Measurements from ENCODE around the gene PLN. TPM values are rescaled to one million over a fixed set of nuclear protein-coding genes. Genes with fewer than 3 reads are reported as not detected.

PLN gene
- total RNA-seq, 4 donors from 2014 or later, result 11.0 to 13.6 (median 12.2) TPM

DNA sequence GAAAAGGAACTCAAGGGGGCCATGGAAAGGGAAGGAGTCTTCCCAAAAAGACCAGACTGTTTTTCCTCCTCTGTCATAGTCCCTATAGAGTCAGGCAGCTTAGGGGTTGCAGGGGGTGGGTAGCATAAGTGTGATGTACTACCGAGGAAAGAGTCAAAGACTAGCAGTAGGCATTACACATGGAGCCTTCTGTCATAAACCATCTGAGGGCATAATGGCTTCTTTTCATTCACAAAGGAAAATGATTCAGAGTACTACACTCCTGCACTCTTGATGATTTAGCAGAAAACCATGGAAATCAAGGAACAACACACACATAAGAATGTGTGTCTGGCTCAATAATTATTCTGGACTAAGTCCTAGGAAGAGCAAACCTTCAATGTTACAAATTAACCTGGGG, 14.9 kb downstream of the PLN start:
- H3K27me3 ChIP-seq, result no peaks in the 10 kb centered on the region
- no peaks in the 10 kb centered on the region for H3K9me3 ChIP-seq
- TF ChIP-seq, protein P1, sequence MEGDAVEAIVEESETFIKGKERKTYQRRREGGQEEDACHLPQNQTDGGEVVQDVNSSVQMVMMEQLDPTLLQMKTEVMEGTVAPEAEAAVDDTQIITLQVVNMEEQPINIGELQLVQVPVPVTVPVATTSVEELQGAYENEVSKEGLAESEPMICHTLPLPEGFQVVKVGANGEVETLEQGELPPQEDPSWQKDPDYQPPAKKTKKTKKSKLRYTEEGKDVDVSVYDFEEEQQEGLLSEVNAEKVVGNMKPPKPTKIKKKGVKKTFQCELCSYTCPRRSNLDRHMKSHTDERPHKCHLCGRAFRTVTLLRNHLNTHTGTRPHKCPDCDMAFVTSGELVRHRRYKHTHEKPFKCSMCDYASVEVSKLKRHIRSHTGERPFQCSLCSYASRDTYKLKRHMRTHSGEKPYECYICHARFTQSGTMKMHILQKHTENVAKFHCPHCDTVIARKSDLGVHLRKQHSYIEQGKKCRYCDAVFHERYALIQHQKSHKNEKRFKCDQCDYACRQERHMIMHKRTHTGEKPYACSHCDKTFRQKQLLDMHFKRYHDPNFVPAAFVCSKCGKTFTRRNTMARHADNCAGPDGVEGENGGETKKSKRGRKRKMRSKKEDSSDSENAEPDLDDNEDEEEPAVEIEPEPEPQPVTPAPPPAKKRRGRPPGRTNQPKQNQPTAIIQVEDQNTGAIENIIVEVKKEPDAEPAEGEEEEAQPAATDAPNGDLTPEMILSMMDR (IDR thresholded peaks at IDR 0.05), result no peak
- TF ChIP-seq EP300 (IDR thresholded peaks at IDR 0.05), result no peak
- no peak for TF ChIP-seq POLR2A (IDR thresholded peaks at IDR 0.05)
- 39 to 42% methylated on average over 1 of the region's 1 CpG for WGBS, 2 donors
- peaks cover 0 to 7% (median 0%) of the 10 kb centered on the region in 3 donors for H3K36me3 ChIP-seq
- no peak overlapping the region for H3K4me3 ChIP-seq
- DNase-seq (ENCODE audit: low spot score in 2 of 2), result no peak
- H3K27ac ChIP-seq, result peak overlapping the region in 1 of 4 donors; percentile 32
- peaks cover 0 to 59% (median 20%) of the 10 kb centered on the region in 4 donors for H3K4me1 ChIP-seq

DNA sequence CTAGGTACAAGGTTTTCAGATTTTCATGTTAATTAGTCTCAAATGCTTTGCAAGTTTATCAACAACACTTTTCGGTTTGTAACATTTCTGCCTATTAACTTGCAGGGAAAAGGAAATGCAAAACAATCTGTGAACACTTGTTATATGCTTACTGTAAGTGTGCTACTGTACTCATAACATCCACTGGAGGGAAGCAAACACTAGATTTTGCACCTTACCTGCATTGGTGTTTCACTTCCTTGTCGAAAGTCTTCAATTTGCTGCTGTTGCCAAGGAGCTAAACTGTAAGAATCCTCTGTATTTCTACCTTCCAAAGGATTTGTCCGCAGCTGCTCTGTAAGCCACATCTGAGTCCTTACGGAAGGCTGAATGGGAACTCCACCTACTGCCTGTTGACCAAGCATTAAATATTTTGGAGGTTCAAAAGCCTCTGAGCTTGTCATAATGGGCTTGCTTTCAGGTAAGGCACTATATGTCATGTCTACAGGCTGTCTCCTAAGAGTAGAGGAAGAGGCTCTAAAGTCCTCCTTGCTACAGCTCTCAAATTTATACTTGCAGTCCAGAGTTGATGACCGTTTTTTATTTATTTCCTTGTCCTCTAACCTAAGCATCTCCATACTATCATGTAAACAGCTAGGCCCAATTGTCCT, 17.3 kb downstream of the PLN start:
- no peaks in the 10 kb centered on the region for H3K9me3 ChIP-seq
- no peak overlapping the region for H3K4me3 ChIP-seq
- H3K27me3 ChIP-seq, result no peaks in the 10 kb centered on the region
- no peak for DNase-seq (ENCODE audit: low spot score in 2 of 2)
- H3K4me1 ChIP-seq, result peaks cover 0 to 52% (median 11%) of the 10 kb centered on the region in 4 donors
- peaks cover 0 to 7% (median 0%) of the 10 kb centered on the region in 3 donors for H3K36me3 ChIP-seq
- H3K27ac ChIP-seq, result no peak overlapping the region
- TF ChIP-seq POLR2A (IDR thresholded peaks at IDR 0.05), result no peak
- TF ChIP-seq, protein P1 (IDR thresholded peaks at IDR 0.05), result peak; percentile 11 to 43 (median 26)
- TF ChIP-seq EP300 (IDR thresholded peaks at IDR 0.05), result no peak
- 76 to 78% methylated on average over 5 of the region's 5 CpGs for WGBS, 2 donors

DNA sequence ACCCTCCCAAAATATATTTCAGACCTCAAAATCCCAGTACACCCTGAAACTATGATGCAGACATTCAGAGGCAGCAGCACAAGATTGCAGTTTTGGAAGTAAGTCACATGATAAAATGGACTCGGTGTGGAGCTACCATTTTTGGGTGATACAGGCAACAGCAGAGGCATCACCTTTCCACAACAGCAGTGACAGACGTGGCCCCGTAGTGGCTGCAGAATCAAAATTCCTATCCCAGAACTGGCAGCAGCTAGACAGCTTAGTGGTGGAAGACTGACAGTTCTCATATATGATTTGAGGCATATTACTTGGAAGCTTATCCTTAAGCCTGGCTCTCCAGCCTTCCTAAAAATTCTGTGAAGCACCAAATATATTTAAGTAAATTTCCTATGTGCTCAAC, 19.9 kb downstream of the PLN start:
- peaks cover 0 to 4% (median 0%) of the 10 kb centered on the region in 4 donors for H3K9me3 ChIP-seq
- peaks cover 0 to 47% (median 4%) of the 10 kb centered on the region in 4 donors for H3K4me1 ChIP-seq
- no peaks in the 10 kb centered on the region for H3K27me3 ChIP-seq
- peaks cover 0 to 12% (median 0%) of the 10 kb centered on the region in 3 donors for H3K36me3 ChIP-seq
- no peak for TF ChIP-seq POLR2A (IDR thresholded peaks at IDR 0.05)
- no peak for TF ChIP-seq EP300 (IDR thresholded peaks at IDR 0.05)
- TF ChIP-seq, protein P1 (IDR thresholded peaks at IDR 0.05), result no peak
- no peak for DNase-seq (ENCODE audit: low spot score in 2 of 2)
- H3K27ac ChIP-seq, result peak overlapping the region in 1 of 4 donors; percentile 38
- WGBS, 2 donors, result 61 to 77% methylated on average over 3 of the region's 3 CpGs
- no peak overlapping the region for H3K4me3 ChIP-seq

DNA sequence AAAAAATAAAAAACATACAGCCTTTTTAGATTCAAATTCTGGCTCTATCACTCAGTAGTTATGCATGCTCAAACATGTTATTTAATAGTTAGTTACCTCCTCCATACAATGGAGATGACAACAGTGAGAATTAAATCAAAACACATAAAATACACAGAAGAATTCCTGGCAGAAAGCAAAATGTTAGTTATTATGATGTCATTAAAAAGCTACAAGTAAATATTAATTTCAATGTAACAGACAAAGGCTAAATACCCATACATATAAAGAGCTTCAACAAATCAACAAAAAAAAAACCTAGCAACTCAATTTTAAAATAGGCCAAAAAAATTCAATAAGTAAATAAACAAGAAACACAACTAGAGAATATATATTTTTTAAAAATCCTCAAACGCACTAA, 21.4 kb downstream of the PLN start:
- Histone ChIP-seq H3K4me3 (no peak overlapping the region), H3K27ac (no peak overlapping the region), H3K9me3 (peaks cover 0 to 19% (median 6%) of the 10 kb centered on the region in 4 donors), H3K36me3 (peaks cover 0 to 20% (median 0%) of the 10 kb centered on the region in 3 donors), H3K27me3 (no peaks in the 10 kb centered on the region), H3K4me1 (peaks cover 0 to 37% (median 3%) of the 10 kb centered on the region in 4 donors)
- WGBS, 2 donors, result 94% methylated on average over 1 of the region's 1 CpG
- no peak for TF ChIP-seq POLR2A (IDR thresholded peaks at IDR 0.05)
- no peak for TF ChIP-seq EP300 (IDR thresholded peaks at IDR 0.05)
- TF ChIP-seq, protein P1 (IDR thresholded peaks at IDR 0.05), result no peak
- no peak for DNase-seq (ENCODE audit: low spot score in 2 of 2)

DNA sequence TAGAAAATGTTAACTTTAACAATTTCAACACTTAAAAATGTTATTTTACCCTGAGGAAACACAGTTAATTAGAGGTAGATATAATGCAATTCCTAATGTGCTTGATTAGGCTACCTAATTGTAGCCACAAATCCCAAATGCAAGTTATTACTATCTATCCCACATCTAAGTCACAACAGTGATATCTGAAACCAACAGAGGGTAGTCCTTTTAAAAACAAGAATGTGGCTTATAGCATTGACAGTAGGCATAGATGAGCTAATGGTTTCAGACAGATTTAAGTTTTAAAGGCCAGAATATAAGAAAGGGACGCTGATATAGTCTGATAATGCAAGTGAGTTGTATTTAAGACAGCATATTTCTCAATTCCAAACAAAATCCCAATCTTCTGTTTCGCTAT, 23.0 kb downstream of the PLN start:
- Histone ChIP-seq H3K4me3 (no peak overlapping the region), H3K9me3 (peaks cover 0 to 35% (median 11%) of the 10 kb centered on the region in 4 donors), H3K27ac (no peak overlapping the region), H3K4me1 (peaks cover 0 to 24% (median 0%) of the 10 kb centered on the region in 4 donors), H3K27me3 (no peaks in the 10 kb centered on the region), H3K36me3 (peaks cover 0 to 29% (median 0%) of the 10 kb centered on the region in 3 donors)
- no peak for DNase-seq (ENCODE audit: low spot score in 2 of 2)
- 92 to 97% methylated on average over 2 of the region's 2 CpGs for WGBS, 2 donors
- TF ChIP-seq, protein P1 (IDR thresholded peaks at IDR 0.05), result no peak
- TF ChIP-seq POLR2A (IDR thresholded peaks at IDR 0.05) (no peak), EP300 (IDR thresholded peaks at IDR 0.05) (no peak)

Data from tibial nerve (tissue), 4 donors.